ENCODE data around the gene CHMP3. TPM values are rescaled to one million over a fixed set of nuclear protein-coding genes. Genes with fewer than 3 reads are reported as not detected.
"Not testable (repeated sequence)": the region's sequence is repeated elsewhere in the genome, so short reads cannot be mapped to it uniquely, and the experiment has no call there.

Gene CHMP3
- polyA plus RNA-seq, 1 donor from 2014 or later = 31.8 TPM

- Histone ChIP-seq H3K27me3 (ENCODE audit: insufficient read depth, low read depth, low read length) (no peaks in the 10 kb centered on the region), H3K4me2 (ENCODE audit: low read length) (no peak overlapping the region), H3K27ac (ENCODE audit: low read length) (no peak overlapping the region), H3K79me2 (replicated peaks; ENCODE audit: insufficient read depth, low read length) (no peaks in the 10 kb centered on the region), H2AFZ (ENCODE audit: low read depth, low read length) (no peak overlapping the region), H3K9ac (ENCODE audit: low read length) (no peak overlapping the region), H3K4me3 (ENCODE audit: low read length) (no peak overlapping the region), H3F3A (ENCODE audit: insufficient read depth, low read length, poor library complexity, severe bottlenecking) (no peaks in the 10 kb centered on the region), H3K36me3 (ENCODE audit: insufficient read depth, low read length) (no peaks in the 10 kb centered on the region), H3K9me3 (ENCODE audit: low read length) (no peaks in the 10 kb centered on the region), H3K9me2 (ENCODE audit: insufficient read depth, low read length) (no peaks in the 10 kb centered on the region), H4K20me1 (ENCODE audit: insufficient read depth) (no peaks in the 10 kb centered on the region)
- TF ChIP-seq POLR2AphosphoS5 (IDR thresholded peaks at IDR 0.05) = no peak
- no peak for TF ChIP-seq REST (IDR thresholded peaks at IDR 0.05; ENCODE audit: borderline replicate concordance)
- no peak for TF ChIP-seq RAD21 (conservative IDR thresholded peaks at IDR 0.05)
- no peak for TF ChIP-seq SMC3 (conservative IDR thresholded peaks at IDR 0.05; ENCODE audit: poor library complexity)
- TF ChIP-seq EZH2 (IDR thresholded peaks at IDR 0.05; ENCODE audit: borderline replicate concordance, insufficient read depth, low read length, poor library complexity, severe bottlenecking) = no peak
- no peak for TF ChIP-seq EP300 (conservative IDR thresholded peaks at IDR 0.05; ENCODE audit: poor library complexity, severe bottlenecking)
- no peak for TF ChIP-seq TAF1 (IDR thresholded peaks at IDR 0.05; ENCODE audit: low read depth)
- no peak for TF ChIP-seq MXI1 (conservative IDR thresholded peaks at IDR 0.05; ENCODE audit: poor library complexity, severe bottlenecking)
- TF ChIP-seq CTCF (IDR thresholded peaks at IDR 0.05; ENCODE audit: poor library complexity, severe bottlenecking) = no peak
Observed at GRCh38 chr2:86593266-86593665, 30.0 kb upstream of the CHMP3 start.

- no peak overlapping the region for H3K4me2 ChIP-seq (ENCODE audit: low read length)
- no peaks in the 10 kb centered on the region for H4K20me1 ChIP-seq (ENCODE audit: insufficient read depth)
- no peak overlapping the region for H3K27ac ChIP-seq (ENCODE audit: low read length)
- no peaks in the 10 kb centered on the region for H3K79me2 ChIP-seq (replicated peaks; ENCODE audit: insufficient read depth, low read length)
- no peaks in the 10 kb centered on the region for H3F3A ChIP-seq (ENCODE audit: insufficient read depth, low read length, poor library complexity, severe bottlenecking)
- no peak for TF ChIP-seq TAF1 (IDR thresholded peaks at IDR 0.05; ENCODE audit: low read depth)
- no peak for TF ChIP-seq SMC3 (conservative IDR thresholded peaks at IDR 0.05; ENCODE audit: poor library complexity)
- no peak for TF ChIP-seq RAD21 (conservative IDR thresholded peaks at IDR 0.05)
- TF ChIP-seq MXI1 (conservative IDR thresholded peaks at IDR 0.05; ENCODE audit: poor library complexity, severe bottlenecking) = no peak
- no peak for TF ChIP-seq REST (IDR thresholded peaks at IDR 0.05; ENCODE audit: borderline replicate concordance)
- TF ChIP-seq POLR2AphosphoS5 (IDR thresholded peaks at IDR 0.05) = no peak
- no peak for TF ChIP-seq CTCF (IDR thresholded peaks at IDR 0.05; ENCODE audit: poor library complexity, severe bottlenecking)
- TF ChIP-seq EZH2 (IDR thresholded peaks at IDR 0.05; ENCODE audit: borderline replicate concordance, insufficient read depth, low read length, poor library complexity, severe bottlenecking) = no peak
- no peak for TF ChIP-seq EP300 (conservative IDR thresholded peaks at IDR 0.05; ENCODE audit: poor library complexity, severe bottlenecking)
- no peaks in the 10 kb centered on the region for H3K27me3 ChIP-seq (ENCODE audit: insufficient read depth, low read depth, low read length)
- H3K4me3 ChIP-seq (ENCODE audit: low read length) = no peak overlapping the region
- no peak overlapping the region for H2AFZ ChIP-seq (ENCODE audit: low read depth, low read length)
- H3K9me2 ChIP-seq (ENCODE audit: insufficient read depth, low read length) = no peaks in the 10 kb centered on the region
- H3K9ac ChIP-seq (ENCODE audit: low read length) = no peak overlapping the region
- H3K9me3 ChIP-seq (ENCODE audit: low read length) = no peaks in the 10 kb centered on the region
- H3K36me3 ChIP-seq (ENCODE audit: insufficient read depth, low read length) = no peaks in the 10 kb centered on the region
Observed at GRCh38 chr2:86592547-86593230, 29.4 kb upstream of the CHMP3 start.

GRCh38 chr2:86589701-86590100, 26.5 kb upstream of the CHMP3 start:
- not testable (repeated sequence) for H3K79me2 ChIP-seq (replicated peaks; ENCODE audit: insufficient read depth, low read length); H4K20me1 ChIP-seq (ENCODE audit: insufficient read depth); H2AFZ ChIP-seq (ENCODE audit: low read depth, low read length); H3K9me2 ChIP-seq (ENCODE audit: insufficient read depth, low read length); H3F3A ChIP-seq (ENCODE audit: insufficient read depth, low read length, poor library complexity, severe bottlenecking); H3K9ac ChIP-seq (ENCODE audit: low read length); H3K27ac ChIP-seq (ENCODE audit: low read length); H3K4me2 ChIP-seq (ENCODE audit: low read length); H3K4me3 ChIP-seq (ENCODE audit: low read length); H3K27me3 ChIP-seq (ENCODE audit: insufficient read depth, low read depth, low read length); H3K36me3 ChIP-seq (ENCODE audit: insufficient read depth, low read length); H3K9me3 ChIP-seq (ENCODE audit: low read length)

Data from neural cell (in vitro differentiated cells).